Stimulated activated CD4-positive, alpha-beta T cell treated with anti-CD3 and anti-CD28 coated beads, TNF-alpha, amount 100 ng/mL, for 24 hours (primary cell): ENCODE data around the gene SERPINE3.

Experiments
- DNase-seq, 3 experiments: peaks; one replicate each; pipeline ENCODE4 v3.0.0-alpha.2; 2020; ENCODE audit warnings: low read depth in 3 of 3

SERPINE3 gene

DNA sequence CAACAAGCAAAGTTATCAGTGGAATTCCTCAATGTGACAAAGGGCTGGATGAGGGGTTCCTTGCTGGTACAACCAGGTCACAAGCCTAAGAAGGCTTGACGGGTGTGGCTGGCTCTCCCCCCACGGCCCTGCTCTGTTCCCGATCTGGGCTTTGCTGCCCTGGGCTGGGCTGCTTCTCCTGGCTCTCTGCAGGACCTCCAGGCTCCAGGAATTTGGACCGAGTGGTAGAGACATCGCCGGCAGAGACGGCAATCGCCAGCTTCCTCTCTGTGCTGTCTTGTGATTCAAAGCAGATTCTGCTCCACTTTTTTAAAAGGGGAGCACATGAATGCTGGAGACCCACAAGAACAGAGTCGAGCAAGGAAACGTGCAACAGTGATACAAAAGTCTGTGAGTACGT is at the start of gene SERPINE3:
TSS of gene SERPINE3 (plus strand) at position 338 of the 400 bp plus-strand sequence. CDS start 1,401 bp downstream, outside the sequence.
- DNase-seq: no peak

- DNase-seq: no peak
These were observed 48.1 kb upstream of the SERPINE3 start for GRCh38 chr13:51291341-51291740.

- DNase-seq: no peak
These were observed 47.4 kb upstream of the SERPINE3 start for GRCh38 chr13:51292000-51292565.

DNA sequence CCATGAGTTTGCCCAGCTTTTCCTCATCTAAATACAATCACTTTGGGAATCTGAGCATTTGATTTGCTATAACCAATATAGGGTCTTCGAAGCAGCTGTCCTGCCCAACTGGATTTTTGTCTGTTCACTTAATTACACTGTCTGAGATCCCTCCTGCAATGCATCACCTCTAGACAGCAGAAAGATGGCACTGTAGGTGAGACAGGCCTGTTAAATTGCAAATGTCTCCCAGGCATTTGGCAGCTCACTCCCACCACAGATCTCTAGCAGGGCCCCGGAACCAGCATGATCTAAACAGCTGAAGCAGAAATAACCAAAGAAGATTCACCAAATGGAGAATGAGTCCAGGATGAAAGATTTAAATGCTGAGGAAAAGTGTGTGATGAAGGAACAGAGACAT is 41.9 kb upstream of the SERPINE3 start:
- no peak for DNase-seq

GRCh38 chr13:51298812-51299211 is 40.7 kb upstream of the SERPINE3 start:
- DNase-seq: no peak

DNA sequence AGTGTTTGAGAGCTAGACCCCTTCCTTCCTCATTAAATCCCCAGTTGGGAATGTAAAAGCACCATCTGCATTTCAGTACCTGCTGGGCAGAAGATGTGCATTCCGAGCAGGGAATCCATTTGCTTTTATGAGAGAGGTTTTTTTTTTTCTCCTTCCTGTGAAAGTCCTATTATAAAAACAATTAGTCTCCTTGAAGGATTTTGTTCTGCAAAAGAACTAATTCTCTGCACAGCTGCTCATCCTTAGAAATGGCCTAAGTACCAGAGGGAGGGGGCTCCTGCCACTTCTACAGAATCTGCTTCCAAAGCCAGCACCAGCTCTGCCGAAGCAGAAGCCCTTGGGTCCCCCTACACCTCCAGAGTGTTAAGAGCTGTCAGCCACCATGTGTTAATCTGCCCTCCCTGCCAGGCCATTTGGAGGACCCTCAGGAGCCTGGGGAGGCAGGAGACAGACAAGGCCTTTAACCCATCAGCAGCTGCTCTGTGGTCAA is 36.4 kb upstream of the SERPINE3 start:
- DNase-seq: no peak

DNA sequence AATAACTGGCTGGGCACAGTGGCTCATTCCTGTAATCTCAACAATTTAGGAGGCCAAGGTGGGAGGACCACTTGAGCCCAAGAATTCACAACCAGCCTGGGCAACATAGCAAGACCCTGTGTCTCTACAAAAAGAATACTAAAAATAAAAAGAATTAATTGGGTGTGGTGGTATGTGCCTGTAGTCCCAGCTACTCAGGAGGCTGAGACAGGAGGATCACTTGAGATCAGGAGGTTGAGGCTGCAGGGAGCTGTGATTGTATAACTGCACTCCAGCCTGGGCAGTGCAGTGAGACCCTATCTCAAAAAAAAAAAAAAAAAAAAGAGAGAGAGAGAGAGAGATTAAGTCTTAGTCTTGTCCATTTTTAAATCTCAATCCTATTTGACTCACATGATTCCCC is 35.6 kb upstream of the SERPINE3 start:
- no peak for DNase-seq

GRCh38 chr13:51305271-51305967 is 34.1 kb upstream of the SERPINE3 start:
- DNase-seq: no peak

DNA sequence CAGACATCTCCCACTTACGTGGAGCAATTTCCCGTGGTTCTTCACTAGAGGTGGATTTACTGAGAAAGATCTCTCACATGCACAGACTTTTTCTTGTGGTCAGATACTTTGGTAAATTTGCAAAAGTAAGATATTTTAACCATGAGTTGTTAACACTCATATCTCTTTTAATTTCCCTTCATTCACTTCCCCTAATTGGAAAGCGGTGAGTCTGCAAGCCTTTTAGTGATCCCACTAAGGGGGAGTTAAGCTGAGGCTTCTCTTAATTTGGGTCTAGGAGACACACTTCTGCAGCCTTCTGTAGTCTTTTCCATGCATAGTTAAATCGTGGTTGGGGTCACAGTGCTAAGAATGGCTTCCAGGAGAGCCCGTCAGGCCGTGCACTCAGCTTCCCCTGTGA is 30.7 kb upstream of the SERPINE3 start:
- no peak for DNase-seq

DNA sequence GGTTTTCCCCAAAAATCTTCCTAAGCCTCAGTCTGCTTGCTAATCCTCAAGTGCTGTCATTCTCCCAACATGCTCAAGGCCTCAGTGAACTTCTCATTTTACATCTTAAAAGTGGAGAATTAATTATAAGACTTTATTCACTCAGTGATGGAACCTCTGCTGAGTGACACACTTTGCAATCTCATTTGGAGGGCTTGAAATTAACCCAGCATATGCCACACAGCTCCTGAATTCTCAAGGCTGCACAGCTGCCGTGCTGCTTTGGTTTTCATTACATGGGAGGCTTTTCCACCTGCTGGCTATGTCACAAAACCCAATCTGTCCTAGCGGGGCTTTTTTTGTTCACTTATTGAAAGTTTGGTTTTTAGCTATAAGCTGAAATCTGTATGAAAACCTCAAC is 28.3 kb upstream of the SERPINE3 start:
- DNase-seq: no peak

DNA sequence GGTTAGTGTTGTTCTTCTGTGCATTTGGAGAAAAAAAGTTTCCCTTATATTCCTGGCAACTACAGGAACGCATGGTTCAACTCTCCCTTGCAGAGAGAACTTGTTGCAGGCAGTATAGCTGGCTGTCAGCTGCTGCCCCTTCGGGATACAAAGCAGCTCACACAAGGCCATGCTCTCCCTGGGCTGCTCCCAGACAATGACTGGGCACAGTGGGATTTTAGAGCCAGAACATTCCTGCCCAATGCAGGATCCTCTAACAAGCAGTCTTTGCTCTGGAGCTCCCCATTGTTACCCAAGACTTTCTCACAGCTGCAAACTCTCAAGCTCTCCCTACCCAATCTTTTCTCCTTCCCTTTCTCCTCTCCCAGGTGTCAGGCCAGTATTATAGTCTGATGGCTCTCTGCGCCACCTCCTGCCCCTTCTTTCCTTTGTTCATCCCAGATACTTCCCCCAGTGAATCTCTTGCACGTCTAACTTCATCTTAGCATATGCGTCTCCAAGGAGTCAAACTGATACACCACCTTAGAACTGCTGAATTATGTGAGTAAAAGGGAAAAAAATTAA is 27.5 kb upstream of the SERPINE3 start:
- no peak for DNase-seq

GRCh38 chr13:51313619-51314018 is 25.9 kb upstream of the SERPINE3 start:
- no peak for DNase-seq

DNA sequence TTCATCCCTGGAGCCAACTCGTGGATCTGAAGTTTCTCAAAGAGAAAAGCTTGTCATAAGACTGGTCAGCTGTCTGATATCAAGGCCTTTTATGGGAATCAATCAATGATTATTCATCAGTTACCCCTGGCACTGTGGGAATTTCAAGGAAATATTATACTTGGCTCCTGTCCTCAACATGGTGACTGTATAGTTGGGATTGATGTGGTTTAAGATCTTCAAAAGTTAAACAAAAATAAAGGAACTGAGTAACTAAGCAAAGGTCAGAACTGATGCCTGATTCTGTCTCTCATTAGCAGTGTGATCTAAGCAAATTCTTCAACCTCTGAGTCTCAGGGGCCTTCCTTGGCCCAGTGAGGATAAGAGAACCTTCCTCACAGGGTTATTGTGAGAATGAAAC is 22.2 kb upstream of the SERPINE3 start:
- DNase-seq: no peak

- DNase-seq: no peak
These were observed 21.5 kb upstream of the SERPINE3 start for GRCh38 chr13:51318015-51318414.

- no peak for DNase-seq
These were observed 20.6 kb upstream of the SERPINE3 start for GRCh38 chr13:51318876-51319275.

DNA sequence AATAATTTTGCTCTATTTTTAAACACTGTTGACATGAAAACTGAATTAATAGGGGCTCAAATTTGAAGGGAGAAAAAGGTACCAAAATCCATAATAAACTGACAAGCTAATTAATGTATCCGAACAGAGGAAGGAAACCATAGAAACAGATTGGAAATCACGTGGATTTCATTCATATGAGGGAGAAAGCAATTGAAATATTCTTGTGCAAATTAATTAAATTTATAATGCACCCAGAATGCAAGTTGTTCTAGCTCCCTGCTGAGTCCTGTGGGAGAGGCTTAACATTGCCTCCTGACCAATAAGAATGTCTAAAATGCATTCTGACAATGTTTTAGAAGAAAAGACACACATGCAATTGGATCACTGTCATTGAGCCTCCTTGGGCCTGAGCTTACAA is 17.7 kb upstream of the SERPINE3 start:
- DNase-seq: no peak

- no peak for DNase-seq
These were observed 16.7 kb upstream of the SERPINE3 start for GRCh38 chr13:51322826-51323225.

- DNase-seq: no peak
These were observed 15.5 kb upstream of the SERPINE3 start for GRCh38 chr13:51323824-51324511.

GRCh38 chr13:51324714-51325420 is 14.6 kb upstream of the SERPINE3 start:
- no peak for DNase-seq

DNA sequence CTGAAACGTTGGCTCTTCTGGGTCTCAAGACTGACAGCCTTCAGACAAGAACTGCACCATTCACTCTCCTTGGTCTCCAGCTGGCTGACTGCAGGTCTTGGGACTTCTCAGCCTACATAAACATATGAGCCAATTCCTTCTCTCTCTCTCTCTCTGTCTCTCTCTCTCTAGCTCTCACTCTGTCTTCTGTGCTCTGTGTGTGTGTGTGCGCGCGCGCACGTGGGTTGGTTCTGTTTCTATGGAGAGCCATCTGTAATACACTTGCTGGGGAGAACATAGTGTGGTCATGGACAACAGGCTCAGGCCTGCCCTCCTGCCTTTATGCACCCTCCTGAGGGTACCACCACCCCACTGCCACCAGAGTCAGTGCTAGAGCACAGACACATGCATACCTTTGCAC is 13.7 kb upstream of the SERPINE3 start:
- DNase-seq: no peak

DNA sequence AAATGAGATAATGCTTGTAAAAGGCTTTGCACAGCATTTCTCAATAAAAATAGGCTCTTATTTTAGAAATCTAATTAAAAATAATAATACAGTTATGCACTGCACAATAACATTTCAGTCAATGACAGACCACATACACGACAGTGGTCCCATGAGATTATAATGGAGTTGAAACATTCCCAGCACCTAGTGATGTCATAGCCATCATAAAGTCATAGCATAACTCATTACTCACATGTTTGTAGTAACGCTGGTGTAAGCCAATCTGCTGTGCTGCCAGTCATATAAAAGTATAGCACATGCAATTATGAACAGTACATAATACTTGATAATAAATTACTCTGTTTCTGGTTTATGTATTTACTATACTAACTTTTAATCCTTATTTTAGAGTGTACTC is 12.7 kb upstream of the SERPINE3 start:
- DNase-seq: no peak

DNA sequence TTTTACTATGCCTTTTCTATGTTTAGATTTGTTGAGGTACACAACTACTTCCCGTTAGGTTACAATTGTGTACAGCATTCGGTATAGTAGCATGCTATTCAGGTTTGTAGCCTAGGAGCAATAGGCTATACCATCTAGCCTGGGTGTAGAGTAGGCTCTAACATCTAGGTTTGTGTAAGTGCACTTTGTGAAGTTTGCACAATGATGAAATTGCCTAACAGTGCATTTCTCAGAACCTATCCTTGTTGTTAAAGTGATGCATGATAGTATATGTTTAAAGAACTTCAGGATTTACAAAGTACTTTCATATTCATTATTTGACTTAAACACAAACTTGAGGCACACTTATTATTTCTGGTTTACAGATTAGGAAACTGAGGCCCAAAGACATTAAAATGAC is 11.5 kb upstream of the SERPINE3 start:
- no peak for DNase-seq
